GOT3 (cell line): ENCODE results near the gene TEAD1.

ENCODE experiments used
- DNase-seq: peaks from one replicate; lab custom pipeline; 2025; ENCODE audit warnings: mixed read lengths; lab: John Stamatoyannopoulos, UW

Gene TEAD1

DNA sequence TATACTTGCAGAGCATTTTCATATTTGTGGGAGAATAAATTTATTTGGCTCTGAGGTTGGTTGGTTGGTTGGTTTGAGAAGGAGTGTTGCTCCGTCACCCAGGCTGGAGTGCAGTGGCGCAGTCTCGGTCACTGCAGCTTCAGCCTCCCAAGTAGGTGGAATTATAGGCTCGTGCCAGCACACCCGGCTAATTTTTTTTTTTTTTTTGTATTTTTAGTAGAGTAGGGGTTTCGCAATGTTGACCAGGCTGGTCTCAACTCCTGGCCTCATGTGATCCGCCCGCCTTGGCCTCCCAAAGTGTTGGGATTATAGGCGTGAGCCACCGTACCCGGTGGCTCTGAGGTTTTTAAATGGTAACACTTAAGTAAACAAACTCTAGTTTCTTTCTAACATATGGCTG lies 161.1 kb downstream of the TEAD1 start:
- no peak for DNase-seq

DNA sequence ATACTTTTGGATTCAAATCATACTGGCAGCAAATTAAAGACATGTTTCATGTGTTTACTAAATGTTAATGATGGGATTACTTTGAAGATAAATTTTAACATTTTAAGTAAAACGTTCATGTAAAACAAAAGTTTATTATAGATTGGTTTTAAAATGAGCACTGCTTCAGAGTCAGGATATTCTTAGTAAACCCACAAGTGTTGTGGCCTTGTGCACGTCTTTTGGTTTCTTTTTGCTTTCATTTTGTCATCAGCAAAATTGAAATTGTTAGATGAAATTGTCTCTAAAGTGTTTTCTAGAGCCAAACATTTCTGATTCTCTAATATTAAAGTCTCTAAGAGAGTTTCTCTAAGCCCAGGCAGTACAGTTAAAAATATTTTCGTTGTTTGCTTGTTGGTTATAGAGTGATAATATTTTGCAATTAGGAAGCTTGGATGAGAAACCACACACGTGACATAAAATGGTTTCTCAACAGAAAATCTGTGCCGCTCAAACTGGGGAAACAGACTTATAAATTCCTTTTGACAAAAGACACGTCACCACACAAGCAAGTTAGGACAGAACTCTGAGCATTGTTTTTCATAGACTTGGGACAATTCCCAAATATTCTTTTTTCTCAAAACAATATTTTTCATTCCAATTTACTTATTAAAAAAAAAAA lies 164.4 kb downstream of the TEAD1 start:
- DNase-seq: no peak

DNA sequence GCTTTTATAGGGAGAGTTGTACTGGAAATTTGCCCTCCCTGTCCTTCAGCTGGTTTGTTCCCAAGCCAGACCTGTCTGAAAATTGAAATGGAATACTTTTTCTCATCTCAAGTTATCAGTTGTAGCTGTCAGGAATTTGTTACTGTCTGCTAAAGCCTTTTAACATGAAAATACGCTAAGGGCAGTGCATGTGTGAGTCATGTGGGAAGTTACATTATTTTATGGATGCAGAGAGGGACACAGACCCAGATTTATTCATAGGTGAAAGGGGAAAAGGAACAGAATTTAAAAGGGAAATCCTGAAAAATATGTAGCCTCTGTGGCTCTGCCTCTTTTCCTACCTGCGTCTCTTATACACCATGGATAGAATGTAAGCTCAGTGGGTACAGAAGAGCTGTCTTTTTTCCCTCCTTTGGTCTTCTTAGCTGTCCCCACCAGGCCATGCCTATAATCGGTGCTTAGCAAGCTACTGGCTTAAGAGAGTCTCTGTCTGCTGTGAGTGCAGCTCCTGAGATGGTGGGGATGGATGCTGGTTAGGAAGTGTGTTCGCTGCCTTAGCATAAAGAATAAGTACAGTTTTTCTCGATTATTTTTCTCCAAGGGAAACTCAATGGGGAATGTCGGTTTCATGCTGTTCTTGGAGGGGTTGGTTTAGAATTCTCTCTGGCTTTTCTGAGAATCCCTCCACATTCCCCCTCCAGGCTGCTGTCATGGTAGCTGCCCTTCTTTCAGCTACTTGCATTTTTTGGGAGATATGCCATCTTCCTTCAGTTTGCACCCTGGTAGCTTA lies 166.8 kb downstream of the TEAD1 start:
- no peak for DNase-seq

DNA sequence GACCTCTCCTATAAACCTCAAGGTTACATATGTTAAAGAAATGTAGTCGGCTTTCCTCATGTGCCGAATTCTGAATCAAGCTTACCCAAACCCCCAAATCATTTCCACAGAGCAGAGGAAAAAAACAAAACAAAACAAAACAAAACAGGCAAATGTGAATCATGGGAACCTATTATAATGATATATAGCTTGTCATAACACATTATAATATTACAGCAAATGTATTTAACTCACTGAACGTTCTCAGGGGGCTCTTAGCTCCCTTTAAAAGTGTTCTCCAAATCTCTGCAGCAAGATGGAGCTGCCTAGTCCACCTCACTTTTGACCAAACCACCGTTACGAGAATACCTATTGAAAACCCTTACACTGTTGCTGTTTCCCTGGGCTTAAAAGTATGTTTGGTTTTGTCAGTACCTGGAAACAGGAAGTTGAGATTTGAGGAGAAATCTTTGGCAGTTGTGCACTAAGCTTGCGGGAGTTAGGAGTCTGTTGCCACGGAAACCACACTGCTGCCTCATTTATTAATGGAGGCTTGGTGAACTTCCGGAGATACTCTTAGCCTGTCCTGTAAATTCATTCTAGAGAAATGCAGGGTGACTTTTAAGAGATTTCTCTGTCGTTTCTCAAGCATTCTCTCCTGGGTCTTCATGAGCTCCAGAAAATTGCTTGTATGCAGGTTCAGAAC lies 167.9 kb downstream of the TEAD1 start:
- DNase-seq: no peak

DNA sequence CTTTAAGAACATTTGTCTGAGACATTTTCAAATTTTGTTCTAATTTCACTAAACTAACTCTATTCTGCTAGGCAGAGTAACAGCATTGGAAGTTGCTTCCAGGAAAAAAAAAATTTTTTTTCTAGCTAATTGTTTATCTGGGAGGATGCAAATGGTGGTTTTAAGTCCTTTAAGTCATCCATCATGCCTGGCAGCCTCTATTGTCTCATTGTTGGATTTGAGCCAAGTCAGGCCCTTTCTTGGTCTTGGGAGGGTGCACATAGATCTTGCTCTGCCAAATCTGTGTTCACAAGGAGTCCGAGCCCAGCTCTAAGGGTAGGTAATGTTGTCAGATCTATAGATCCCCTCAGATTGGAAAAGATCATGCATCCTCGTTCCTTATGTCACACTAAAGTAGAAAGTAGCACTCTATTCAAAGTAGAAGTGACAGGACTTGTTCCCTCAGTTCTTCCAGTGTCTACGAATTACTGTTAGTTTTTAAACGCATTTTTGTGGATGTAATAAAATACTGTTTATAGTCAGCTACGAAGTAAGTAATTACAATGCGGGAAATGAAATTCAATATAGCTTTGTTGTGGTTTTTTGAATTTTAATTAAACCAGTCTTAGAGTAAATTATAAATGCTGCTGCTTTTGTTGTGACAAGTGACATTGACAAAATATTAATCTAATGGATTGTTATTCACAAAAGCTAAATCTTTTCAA lies 168.9 kb downstream of the TEAD1 start:
- no peak for DNase-seq

DNA sequence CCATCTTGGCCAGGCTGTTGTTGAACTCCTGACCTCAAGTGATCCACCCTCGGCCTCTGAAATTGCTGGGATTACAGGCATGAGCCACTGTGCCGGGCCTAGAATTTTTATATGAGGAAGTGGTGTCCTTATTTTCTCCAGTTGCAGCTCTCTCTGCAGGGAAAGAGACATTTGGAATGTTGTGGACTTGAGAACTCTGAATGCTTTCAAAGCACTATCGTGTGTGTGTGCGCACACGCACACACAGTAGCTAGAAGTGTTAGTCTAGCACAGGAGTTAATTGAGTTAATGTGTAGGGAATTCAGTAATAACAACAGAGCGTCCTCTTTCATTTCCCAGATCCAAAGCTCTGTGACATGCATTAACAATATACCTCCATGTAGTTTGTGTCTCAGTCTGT lies 170.9 kb downstream of the TEAD1 start:
- DNase-seq: no peak

DNA sequence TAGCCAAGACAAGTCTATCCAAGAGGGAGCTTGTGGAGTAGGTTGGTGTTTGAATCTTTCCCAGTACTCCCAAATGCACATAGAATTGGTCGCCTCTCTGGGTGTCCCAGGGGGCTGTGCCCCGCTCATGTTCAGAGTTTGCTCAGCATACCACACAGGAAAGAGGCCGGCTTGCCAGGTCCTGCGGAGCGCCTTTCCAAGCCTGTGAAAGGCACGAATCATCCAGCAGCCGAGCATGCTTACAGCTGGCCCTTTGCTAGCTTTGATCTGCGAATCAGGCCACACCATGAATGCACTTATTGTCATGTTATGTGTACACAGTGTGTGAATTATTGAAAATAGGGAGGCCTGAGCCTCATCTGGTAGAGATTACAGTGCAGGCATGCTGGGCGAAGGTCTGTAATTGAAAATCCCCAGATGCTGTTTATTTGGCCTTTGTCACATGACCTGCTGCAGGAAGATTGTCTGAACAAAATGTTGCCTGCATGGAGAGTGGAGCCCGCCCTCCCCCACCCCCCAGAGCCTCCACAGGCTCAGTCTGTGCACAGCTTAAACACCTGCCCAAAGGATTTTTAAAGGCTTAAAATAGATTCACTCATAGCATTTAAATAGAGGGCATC lies 171.6 kb downstream of the TEAD1 start:
- DNase-seq: no peak

DNA sequence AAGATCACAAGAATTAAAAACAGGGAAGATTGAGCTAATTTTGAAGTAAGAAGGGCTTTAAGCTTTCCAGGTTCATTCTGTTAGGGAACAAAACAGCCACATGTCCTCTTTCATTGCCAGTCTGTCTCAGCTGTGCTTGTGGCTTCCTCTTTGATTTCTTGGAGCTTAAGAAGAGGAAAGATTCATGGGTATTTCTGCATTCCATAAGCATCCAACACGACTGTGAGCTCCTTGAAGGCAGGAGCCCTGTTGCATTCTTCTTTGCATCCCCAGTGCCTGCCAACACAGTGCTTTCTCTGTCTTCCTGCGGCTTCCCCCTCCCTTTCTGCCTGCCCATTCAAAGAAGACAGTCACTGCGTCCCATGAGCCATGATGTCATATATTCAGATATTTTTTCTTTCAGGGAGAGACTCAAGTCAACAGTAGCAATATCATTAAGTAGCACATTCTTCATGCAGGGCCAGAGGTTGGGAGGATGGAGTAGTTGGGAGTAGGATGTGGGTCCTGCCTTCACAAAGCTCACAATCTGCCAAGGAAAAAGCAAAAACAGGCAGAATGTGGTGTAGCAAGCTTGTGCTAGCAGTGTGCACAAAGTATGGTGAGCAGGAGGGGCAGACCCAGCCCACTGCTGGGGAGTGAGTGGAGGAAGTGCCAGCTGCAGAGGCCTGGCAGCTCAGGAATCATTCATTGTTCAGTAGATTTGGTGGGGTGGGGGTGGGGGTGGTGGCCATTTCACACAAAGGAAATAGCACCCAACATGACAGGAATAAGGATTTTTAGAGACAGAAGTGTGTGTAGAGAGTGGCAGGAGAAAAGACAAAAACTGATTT lies 172.8 kb downstream of the TEAD1 start:
- no peak for DNase-seq

DNA sequence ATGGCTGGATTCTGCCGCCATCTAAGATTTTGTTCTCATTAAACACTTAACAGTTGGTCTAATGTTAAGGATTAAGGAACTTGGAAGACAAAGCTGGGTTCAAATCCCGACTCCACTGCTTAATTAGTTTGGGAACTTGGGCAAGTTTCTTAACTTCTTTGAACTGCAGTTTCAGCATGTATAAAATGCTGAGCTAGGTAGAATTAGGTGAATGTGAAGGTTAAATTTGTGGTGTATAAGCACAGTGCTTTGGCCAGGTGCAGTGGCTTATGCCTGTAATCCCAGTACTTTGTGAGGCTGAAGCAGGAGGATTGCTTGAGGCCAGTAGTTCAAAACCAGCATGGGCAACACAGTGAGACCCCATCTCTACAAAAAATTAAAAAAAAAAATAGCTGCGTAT lies 174.2 kb downstream of the TEAD1 start:
- no peak for DNase-seq

DNA sequence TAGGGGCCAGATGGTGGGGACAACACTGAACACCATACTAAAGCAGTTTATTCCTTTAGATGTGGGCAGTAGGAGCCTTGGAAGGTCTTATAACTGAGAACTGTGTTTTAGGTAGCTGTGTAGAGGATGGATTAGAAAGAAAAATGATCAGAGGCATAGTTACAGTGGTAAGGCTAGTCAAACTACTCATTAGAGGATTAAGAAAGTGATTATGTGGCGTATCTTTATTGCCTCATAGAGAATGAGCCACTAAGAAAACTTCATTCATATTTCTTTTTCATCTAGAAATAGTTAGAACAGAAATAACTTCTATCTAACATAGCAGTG lies 179.1 kb downstream of the TEAD1 start:
- no peak for DNase-seq

DNA sequence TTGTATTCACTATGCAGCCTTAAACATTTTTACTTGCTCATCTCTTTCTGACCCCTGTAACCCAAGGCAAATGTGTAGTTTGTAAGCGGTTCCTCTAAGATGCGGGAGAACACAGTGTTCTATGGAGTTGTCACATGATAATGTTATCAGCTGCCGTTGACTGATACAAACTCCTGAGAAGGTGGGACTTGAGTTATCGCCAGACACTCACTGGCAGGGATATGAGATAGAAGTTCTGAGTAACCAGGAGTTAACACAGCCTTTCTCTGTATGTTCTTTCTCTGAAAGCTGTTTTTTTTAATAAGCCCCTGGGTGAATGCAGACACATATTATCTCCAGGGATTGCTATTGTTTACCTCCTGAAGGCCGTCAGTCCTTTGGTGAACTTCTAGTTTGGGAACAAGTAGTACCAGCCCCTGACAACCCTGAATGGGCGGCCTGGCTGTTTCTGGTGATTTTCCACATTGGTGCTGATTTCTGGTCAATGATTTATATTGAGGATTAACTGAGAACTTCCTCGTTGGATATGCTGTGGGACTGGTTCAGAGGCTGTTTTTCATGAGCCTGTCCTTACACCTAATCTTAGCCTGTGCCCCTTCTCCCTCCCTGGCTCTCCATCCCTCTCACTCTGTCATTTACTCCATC lies 179.6 kb downstream of the TEAD1 start:
- DNase-seq: no peak

DNA sequence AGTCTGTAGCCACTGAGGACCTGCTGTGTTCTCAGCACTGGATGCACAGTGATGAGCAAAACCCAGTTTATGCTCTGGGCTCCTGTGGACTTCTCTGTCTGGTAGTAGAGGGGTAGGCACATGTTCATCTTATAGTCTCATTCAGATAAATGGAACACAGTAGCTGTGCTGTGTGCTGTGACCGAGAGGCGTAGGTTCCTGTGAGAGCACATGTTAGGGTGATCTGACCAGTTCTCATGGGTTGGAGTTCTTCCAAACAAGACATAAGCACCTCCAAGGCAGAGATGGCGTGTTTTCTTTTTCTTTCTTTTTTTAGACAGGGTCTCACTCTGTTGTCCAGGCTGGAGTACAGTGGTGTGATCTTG lies 180.1 kb downstream of the TEAD1 start:
- no peak for DNase-seq

DNA sequence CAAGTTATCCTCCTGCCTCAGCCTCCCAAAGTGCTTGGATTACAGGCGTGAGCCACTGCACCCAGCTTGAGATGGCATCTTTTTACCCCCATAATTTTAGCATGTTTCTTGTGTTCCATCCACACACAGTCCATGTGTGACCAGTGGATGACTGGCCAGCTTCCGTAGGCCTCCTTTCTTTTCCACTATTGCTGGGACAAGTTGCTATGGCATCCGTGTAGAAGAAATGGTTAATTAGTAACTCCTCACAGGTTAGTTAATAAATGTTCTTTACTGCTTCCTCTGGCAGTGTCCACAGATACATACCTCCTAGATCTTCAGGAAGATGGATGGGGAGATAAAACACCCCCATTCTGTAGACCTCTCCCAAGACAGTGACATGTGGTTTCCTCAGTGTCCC lies 180.6 kb downstream of the TEAD1 start:
- DNase-seq: no peak

DNA sequence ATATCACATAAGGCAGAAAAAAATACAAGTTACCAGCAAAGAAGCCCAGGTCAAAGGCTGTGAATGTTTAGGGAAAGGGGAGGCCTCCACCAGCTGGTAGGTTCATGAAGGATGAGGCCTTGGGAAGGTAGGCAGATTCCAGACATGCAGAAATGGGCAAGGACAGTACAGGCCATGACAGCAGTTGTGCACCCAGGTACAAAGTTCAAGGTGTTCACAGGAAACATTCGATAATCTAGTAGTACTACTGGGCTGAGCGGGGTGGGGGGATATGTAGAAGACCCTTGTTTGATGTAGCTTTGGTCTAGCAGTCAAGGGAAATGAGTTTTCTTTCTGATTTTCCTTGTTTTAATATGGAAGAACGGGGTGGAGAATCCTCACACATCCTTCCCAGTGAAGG lies 182.1 kb downstream of the TEAD1 start:
- DNase-seq: no peak

DNA sequence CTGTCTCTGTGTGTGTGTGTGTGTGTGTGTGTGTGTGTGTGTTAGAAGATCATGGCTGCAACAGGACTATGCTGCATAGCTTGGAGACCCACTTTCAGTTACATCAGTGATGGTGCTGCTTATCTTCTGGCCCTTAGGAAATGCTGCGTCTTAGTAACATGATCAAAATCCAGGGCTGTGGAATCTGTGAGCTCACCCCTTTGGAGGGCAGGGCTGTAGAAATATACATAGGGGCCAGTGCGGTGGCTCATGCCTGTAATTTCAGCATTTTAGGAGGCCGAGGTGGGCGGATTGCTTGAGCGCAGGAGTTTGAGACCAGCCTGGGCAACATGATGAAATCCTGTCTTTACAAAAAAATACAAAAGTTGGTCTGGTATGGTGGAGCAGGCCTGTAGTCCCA lies 183.4 kb downstream of the TEAD1 start:
- DNase-seq: no peak

DNA sequence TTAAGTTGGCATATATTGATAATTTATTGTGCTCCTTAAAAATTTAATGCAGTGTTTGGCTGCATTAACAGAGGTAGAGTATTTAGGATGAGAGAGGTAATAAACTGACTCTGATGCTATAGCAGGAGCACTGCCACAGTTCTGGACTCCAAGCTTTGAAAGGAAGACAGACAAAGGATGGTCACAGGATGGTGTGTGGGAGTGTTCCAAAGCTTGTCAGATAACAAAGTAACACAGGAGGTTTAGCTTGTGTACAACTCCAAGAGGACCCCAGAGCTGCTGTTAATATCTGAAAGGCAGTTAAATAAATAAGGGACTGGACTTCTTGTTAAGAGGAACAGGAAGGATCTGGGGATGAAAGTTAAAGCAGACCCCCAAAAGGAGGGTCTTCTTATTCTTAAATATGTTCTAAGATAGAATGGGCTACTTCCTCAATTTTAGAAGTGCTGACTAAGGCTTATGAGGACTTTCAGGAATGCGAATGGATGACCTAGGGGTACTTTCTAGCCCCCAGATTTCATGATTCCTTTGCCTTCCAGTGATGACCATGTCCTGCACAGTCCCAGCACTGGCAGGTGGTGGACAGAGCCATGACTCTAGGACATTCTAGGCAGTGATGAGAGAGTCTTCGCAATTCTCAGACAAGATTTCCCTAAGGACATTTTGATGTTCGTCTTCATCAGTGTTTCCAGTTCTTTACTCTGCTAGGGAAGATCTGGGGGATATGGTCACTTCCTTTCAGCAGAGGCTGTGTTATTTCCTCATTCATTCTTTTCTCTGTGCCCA lies 185.8 kb downstream of the TEAD1 start:
- no peak for DNase-seq

DNA sequence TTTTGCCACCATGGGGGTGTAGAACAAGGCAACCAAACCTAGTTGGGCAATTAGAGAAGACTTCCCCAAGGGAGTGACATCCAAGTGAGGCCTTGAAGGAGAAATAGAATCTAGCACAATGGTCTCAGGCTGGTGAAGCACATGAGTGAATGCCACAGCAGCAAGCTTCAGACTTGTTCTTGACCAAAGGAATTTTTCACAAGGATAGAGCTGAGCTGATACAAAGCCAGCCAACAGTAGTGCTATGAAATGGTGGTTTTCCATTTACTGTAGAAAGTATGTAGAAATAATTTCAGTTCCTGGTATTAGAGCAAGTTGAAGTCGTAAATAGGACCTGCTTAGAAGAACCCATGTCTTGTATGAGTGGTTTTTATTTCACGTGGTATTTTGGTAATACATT lies 186.6 kb downstream of the TEAD1 start:
- DNase-seq: no peak

DNA sequence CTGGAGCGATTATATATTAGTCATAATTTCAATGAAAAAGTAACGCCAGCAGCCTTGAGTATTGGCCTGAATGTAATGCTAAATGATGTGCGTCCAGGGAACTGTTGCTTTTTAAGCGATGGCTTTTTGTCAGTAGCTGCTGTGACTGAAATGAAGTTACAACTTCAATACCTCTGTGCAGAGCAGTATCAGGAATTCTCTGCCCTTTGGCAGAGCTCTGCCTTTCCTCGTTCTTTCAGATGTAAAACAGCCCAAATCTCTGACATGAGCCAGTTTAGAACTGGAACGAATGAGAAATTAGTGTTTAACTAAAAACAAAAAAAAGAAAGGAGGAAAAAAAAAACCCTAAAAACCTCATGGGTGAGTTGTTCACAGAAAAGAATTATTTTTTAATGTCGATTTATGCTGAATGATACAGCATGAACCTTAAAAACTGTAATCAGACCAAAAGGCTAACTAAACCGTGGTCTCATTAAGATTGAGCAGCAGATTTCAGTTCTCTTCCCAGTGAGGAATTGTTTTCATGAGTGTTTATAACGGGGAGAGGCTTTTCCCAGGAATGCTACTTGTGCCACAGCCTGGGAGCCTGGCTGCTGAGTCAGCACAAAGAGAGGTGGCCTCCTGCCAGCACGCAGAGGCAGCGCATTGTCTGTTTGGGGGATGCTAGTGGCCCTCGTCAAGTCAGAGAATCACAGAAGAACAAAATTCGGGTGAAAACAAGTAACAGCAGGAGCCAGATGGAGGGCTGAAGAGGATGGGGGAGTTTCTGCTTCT lies 188.7 kb downstream of the TEAD1 start:
- DNase-seq: no peak

DNA sequence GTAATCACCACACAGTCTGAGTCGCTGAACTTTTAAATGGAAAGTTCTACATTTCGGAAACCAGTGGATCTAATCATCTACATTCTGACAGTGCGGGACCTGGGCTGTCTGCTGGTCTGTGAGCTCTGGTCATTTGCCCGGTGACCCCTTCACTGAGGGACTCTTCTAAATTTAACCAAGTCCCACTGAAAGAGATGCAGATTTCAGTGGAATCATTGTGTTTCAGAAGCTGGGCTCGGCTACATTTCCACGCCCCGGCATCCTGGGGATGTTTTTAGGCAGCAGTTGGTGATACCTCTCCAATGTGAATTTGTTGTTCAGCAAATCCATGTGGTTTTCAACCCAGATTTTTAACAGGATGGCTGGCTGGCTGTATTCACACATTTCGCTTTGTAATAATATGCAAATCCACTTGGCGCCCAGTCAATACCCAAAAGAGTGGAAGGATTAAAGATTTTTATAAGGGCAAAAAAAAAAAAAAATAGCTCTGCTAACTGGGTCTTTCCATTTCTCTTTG lies 189.4 kb downstream of the TEAD1 start:
- no peak for DNase-seq
